ENCODE data around the gene CPZ. TPM values are rescaled to one million over a fixed set of nuclear protein-coding genes. Genes with fewer than 3 reads are reported as not detected.

Gene CPZ
- total RNA-seq, 1 experiment from 2014 or later, result 37.3 TPM

GRCh38 chr4:8550691-8551090 is 41.9 kb upstream of the CPZ start:
- Histone ChIP-seq H2BK20ac (ENCODE audit: low read depth, low read length, poor library complexity, severe bottlenecking) (no peak overlapping the region), H2BK12ac (ENCODE audit: insufficient read length, low read depth, low read length) (no peak overlapping the region), H3T11ph (ENCODE audit: low read length) (no peak overlapping the region), H3K27me3 (ENCODE audit: insufficient read depth, low read length) (no peaks in the 10 kb centered on the region), H3K23me2 (ENCODE audit: insufficient read length, low read depth, low read length, poor library complexity, severe bottlenecking) (no peaks in the 10 kb centered on the region), H3K79me2 (ENCODE audit: insufficient read depth, low read length) (no peaks in the 10 kb centered on the region), H3K23ac (ENCODE audit: insufficient read length, low read depth, low read length) (no peak overlapping the region), H3K4ac (ENCODE audit: low read depth, low read length) (no peak overlapping the region), H3K9ac (ENCODE audit: extremely low read depth, insufficient read length, low read length) (no peak overlapping the region), H3K56ac (ENCODE audit: insufficient read length, low read depth, low read length) (no peak overlapping the region), H4K5ac (ENCODE audit: insufficient read length, low read depth, low read length) (no peak overlapping the region), H2AK5ac (ENCODE audit: insufficient read length, low read length) (no peak overlapping the region), H2BK15ac (ENCODE audit: low read depth, low read length) (no peak overlapping the region), H3K14ac (ENCODE audit: insufficient read depth, low read length) (no peak overlapping the region), H3K4me1 (ENCODE audit: insufficient read depth, low read length) (no peaks in the 10 kb centered on the region), H4K8ac (replicated peaks; ENCODE audit: insufficient read length, low read depth, low read length) (no peak overlapping the region), H3K18ac (ENCODE audit: insufficient read length, low read depth, low read length) (no peak overlapping the region), H2BK5ac (ENCODE audit: insufficient read length, low read length) (no peak overlapping the region), H2AFZ (ENCODE audit: low read length) (no peak overlapping the region), H3K9me3 (ENCODE audit: control insufficient read depth, low read depth, low read length) (no peaks in the 10 kb centered on the region), H4K20me1 (ENCODE audit: control insufficient read depth, insufficient read depth, insufficient read length) (peaks cover 2% of the 10 kb centered on the region), H2BK120ac (ENCODE audit: low read depth, low read length, poor library complexity, severe bottlenecking) (no peak overlapping the region), H4K91ac (ENCODE audit: insufficient read length, low read depth, low read length) (no peak overlapping the region), H3K79me1 (ENCODE audit: insufficient read depth, low read depth, low read length, poor library complexity, severe bottlenecking) (no peaks in the 10 kb centered on the region), H3K27ac (ENCODE audit: insufficient read length, low read depth, low read length) (no peak overlapping the region), H3K4me2 (ENCODE audit: insufficient read depth, insufficient read length, low read length) (no peak overlapping the region)
- Mint-ChIP-seq H3K36me3 (ENCODE audit: insufficient read depth in 1 of 3, low read depth in 3 of 3) (no peaks in the 10 kb centered on the region), H3K27me3 (ENCODE audit: low read depth) (peaks cover 4% of the 10 kb centered on the region), H3K4me1 (peaks cover 21 to 35% of the 10 kb centered on the region in 2 experiments), H3K4me3 (no peak overlapping the region), H3K9me3 (no peaks in the 10 kb centered on the region; a peak in 1 of 5 replicates), H3K27ac (no peak overlapping the region)
- WGBS (ENCODE audit: extremely low coverage, insufficient read length, low lambda C conversion rate), result no CpG with 5 or more reads among the region's 9 CpGs
- DNase-seq, result no peak
- no peak for TF ChIP-seq CTCF (conservative IDR thresholded peaks at IDR 0.05)
